ENCODE measurements around the gene TRIM28. TPM values are rescaled to one million over a fixed set of nuclear protein-coding genes. Genes with fewer than 3 reads are reported as not detected.

The TRIM28 gene
- total and polyA plus RNA-seq, 9 of the 15 experiments (the other 6 are each of a cell fraction or from before 2014, with no cell fraction given): 12.1 to 797 (median 490) TPM

DNA sequence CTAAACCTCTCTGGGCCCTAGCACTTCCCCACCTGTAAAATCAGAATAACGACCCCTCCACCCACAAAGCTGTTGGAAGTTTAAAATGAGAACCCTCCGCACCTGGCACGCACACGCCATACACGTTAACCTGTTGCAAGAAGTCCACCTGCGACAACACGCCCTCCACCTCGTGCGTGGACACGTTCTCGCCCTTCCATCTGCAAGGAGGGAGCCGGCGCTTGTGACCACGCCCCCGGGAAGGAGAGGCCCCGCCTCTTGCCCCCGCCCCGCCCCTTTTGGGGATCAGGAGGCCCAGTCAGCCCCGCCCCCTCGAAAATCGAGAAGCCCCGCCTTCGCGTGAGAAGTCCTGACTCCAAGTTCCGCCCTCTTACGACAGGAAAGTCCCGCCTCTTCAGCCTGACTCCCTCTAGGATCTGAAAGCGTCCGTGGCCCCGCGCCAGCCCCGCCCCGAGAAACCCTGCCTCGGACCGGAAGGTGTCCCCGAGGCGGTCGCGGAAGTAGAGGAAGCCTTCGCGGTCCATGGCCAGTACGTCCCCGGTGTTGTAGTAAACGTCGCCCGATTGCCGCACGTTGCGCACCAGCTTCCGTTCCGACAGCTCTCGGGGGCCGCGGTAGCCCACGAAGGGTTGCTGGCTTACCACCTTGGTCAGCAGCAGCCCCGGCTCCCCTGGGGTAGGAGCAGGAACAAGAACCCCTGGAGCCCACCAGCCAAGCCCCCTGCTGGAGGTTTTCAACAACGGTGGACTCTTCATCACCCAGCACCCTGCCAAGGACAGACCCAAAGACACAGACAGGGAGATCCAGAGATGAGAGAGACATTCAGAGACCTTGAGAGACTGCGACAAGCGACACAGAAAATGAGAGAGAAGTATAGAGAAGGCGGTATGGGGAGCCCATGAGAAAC, 44.6 kb upstream of the TRIM28 start (continued):
- TF ChIP-seq, protein P1, sequence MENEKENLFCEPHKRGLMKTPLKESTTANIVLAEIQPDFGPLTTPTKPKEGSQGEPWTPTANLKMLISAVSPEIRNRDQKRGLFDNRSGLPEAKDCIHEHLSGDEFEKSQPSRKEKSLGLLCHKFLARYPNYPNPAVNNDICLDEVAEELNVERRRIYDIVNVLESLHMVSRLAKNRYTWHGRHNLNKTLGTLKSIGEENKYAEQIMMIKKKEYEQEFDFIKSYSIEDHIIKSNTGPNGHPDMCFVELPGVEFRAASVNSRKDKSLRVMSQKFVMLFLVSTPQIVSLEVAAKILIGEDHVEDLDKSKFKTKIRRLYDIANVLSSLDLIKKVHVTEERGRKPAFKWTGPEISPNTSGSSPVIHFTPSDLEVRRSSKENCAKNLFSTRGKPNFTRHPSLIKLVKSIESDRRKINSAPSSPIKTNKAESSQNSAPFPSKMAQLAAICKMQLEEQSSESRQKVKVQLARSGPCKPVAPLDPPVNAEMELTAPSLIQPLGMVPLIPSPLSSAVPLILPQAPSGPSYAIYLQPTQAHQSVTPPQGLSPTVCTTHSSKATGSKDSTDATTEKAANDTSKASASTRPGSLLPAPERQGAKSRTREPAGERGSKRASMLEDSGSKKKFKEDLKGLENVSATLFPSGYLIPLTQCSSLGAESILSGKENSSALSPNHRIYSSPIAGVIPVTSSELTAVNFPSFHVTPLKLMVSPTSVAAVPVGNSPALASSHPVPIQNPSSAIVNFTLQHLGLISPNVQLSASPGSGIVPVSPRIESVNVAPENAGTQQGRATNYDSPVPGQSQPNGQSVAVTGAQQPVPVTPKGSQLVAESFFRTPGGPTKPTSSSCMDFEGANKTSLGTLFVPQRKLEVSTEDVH (IDR thresholded peaks at IDR 0.05; ENCODE audit: low read depth, partially characterized antibody): peak; percentile 92
- no peak for TF ChIP-seq ZNF175 (CRISPR knock-in tag; IDR thresholded peaks at IDR 0.05; ENCODE audit: low read depth)
- TF ChIP-seq, protein P2, sequence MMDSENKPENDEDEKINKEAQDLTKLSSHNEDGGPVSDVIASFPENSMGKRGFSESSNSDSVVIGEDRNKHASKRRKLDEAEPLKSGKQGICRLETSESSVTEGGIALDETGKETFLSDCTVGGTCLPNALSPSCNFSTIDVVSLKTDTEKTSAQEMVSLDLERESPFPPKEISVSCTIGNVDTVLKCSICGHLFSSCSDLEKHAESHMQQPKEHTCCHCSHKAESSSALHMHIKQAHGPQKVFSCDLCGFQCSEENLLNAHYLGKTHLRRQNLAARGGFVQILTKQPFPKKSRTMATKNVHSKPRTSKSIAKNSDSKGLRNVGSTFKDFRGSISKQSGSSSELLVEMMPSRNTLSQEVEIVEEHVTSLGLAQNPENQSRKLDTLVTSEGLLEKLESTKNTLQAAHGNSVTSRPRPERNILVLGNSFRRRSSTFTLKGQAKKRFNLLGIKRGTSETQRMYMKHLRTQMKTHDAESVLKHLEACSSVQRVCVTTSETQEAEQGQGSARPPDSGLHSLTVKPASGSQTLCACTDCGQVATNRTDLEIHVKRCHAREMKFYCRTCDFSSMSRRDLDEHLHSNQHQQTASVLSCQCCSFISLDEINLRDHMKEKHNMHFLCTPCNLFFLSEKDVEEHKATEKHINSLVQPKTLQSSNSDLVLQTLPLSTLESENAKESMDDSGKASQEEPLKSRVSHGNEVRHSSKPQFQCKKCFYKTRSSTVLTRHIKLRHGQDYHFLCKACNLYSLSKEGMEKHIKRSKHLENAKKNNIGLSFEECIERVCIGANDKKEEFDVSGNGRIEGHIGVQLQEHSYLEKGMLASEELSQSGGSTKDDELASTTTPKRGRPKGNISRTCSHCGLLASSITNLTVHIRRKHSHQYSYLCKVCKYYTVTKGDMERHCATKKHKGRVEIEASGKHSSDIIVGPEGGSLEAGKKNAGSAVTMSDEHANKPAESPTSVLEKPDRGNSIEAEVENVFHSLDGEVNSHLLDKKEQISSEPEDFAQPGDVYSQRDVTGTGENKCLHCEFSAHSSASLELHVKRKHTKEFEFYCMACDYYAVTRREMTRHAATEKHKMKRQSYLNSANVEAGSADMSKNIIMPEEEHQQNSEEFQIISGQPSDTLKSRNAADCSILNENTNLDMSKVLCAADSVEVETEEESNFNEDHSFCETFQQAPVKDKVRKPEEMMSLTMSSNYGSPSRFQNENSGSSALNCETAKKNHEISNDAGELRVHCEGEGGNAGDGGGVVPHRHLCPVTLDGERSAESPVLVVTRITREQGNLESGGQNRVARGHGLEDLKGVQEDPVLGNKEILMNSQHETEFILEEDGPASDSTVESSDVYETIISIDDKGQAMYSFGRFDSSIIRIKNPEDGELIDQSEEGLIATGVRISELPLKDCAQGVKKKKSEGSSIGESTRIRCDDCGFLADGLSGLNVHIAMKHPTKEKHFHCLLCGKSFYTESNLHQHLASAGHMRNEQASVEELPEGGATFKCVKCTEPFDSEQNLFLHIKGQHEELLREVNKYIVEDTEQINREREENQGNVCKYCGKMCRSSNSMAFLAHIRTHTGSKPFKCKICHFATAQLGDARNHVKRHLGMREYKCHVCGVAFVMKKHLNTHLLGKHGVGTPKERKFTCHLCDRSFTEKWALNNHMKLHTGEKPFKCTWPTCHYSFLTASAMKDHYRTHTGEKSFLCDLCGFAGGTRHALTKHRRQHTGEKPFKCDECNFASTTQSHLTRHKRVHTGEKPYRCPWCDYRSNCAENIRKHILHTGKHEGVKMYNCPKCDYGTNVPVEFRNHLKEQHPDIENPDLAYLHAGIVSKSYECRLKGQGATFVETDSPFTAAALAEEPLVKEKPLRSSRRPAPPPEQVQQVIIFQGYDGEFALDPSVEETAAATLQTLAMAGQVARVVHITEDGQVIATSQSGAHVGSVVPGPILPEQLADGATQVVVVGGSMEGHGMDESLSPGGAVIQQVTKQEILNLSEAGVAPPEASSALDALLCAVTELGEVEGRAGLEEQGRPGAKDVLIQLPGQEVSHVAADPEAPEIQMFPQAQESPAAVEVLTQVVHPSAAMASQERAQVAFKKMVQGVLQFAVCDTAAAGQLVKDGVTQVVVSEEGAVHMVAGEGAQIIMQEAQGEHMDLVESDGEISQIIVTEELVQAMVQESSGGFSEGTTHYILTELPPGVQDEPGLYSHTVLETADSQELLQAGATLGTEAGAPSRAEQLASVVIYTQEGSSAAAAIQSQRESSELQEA (IDR thresholded peaks at IDR 0.05; ENCODE audit: low read depth): peak; percentile 37; the same call in 1 of the 2 replicates
- no peak for TF ChIP-seq ZNF224 (CRISPR knock-in tag; IDR thresholded peaks at IDR 0.05)
- TF ChIP-seq SP2 (IDR thresholded peaks at IDR 0.05; ENCODE audit: extremely low read depth, low read depth, low read length, poor library complexity, severe bottlenecking): peak; percentile 27
- no peak for TF ChIP-seq SRSF7 (optimal IDR thresholded peaks at IDR 0.05; ENCODE audit: low read depth, low read length)
- no peak for TF ChIP-seq XRCC3 (IDR thresholded peaks at IDR 0.05)
- TF ChIP-seq NFE2 (IDR thresholded peaks at IDR 0.05; ENCODE audit: low read depth): peak; percentile 15; the same call in 1 of the 2 replicates

Measured in K562 (cell line).